Panc1 (cell line): Measurements from ENCODE around the gene WDR64. TPM values are rescaled to one million over a fixed set of nuclear protein-coding genes. Genes with fewer than 3 reads are reported as not detected.

Experiments
- ATAC-seq: fragments of 200-7000 bp; cut with Tn5 transposase; 2 replicates; pipeline ENCODE4 v1.9.1; 2020; ENCODE audit warnings: mild to moderate bottlenecking, moderate library complexity
- BruUV-seq: library from RNA; stranded (reverse); fragments of 400-500 nt; replicated peaks from 2 replicates; lab custom pipeline; 2021; lab: Mats Ljungman, UMichigan
- CTCF ChIA-PET: fragments of 300-600 bp; sonication (Branson Sonifier 250); formaldehyde crosslinking; loops from one replicate; lab custom pipeline; 2022; ENCODE audit warnings: antibody characterized with exemption; lab: Charles Lee
- POLR2A ChIA-PET: fragments of 300-600 bp; sonication (Branson Sonifier 250); formaldehyde crosslinking; loops from one replicate; lab custom pipeline; 2022; ENCODE audit warnings: antibody characterized with exemption; lab: Charles Lee
- DNase-seq: peaks from one replicate; pipeline ENCODE4 v3.0.0-alpha.2; 2010; ENCODE audit warnings: low read depth, low spot score
- H3K27ac ChIP-seq: 2 replicates; pipeline ENCODE4 v1.5.1; 2011; ENCODE audit warnings: mild to moderate bottlenecking, low read length, inconsistent platforms
- H3K27me3 ChIP-seq: fragments of 200-500 bp; sonication (Bioruptor generic); 2 replicates; pipeline ENCODE4 v1.6.0; 2014; ENCODE audit warnings: low read length, inconsistent platforms; ENCODE audit not compliant: control insufficient read depth, insufficient read depth
- H3K36me3 ChIP-seq: fragments of 200-500 bp; sonication (Bioruptor generic); 2 replicates; pipeline ENCODE4 v1.5.1; 2014; ENCODE audit warnings: inconsistent platforms, mild to moderate bottlenecking, low read length, moderate library complexity; ENCODE audit not compliant: control insufficient read depth, insufficient read depth
- H3K4me1 ChIP-seq: 2 replicates; pipeline ENCODE4 v1.5.1; 2011; ENCODE audit warnings: inconsistent platforms, mild to moderate bottlenecking, low read length, moderate library complexity; ENCODE audit not compliant: control insufficient read depth, insufficient read depth
- H3K4me3 ChIP-seq, 2 experiments: 2 replicates each; pipeline ENCODE4 v1.5.1; 2011 to 2012; ENCODE audit warnings: low read depth in 2 of 2, low read length in 2 of 2, mild to moderate bottlenecking in 2 of 2, inconsistent platforms in 1 of 2, moderate library complexity in 1 of 2
- H3K9me3 ChIP-seq: fragments of 200-500 bp; sonication (Bioruptor generic); 2 replicates; pipeline ENCODE4 v1.5.1; 2014; ENCODE audit warnings: low read depth, mild to moderate bottlenecking, inconsistent platforms, low read length, moderate library complexity; ENCODE audit not compliant: control insufficient read depth, insufficient read depth
- POLR2AphosphoS5 ChIP-seq: IDR thresholded peaks from 2 replicates; pipeline ENCODE4 v1.6.1; 2012; ENCODE audit warnings: mild to moderate bottlenecking, low read depth, low read length, moderate library complexity
- SIN3A ChIP-seq: IDR thresholded peaks from 2 replicates; pipeline ENCODE4 v1.6.1; 2012; ENCODE audit warnings: low read depth, mild to moderate bottlenecking, low read length, moderate library complexity, borderline replicate concordance; ENCODE audit not compliant: insufficient read depth
- TCF7L2 ChIP-seq: IDR thresholded peaks from 2 replicates; pipeline ENCODE4 v1.6.1; 2011; ENCODE audit warnings: mild to moderate bottlenecking, low read depth, low read length, inconsistent platforms
- in situ Hi-C: cut with HindIII; loops from 2 replicates; pipeline ENCODE4 v1.10.0; 2016; ENCODE audit warnings: low sequenced_read_pairs, low pct_unique_long_range_greater_than_20kb
- intact Hi-C: fragments of 100-400 bp; cut with micrococcal nuclease; formaldehyde crosslinking; loops from one replicate; pipeline ENCODE4 v1.10.0; 2022; ENCODE audit not compliant: unreplicated experiment
- total RNA-seq: library from RNA; stranded (reverse); gene quantifications from one replicate; pipeline ENCODE4 v1.2.1, GENCODE V29; 2021; ENCODE audit not compliant: unreplicated experiment
- TF ChIP-seq, protein P1 (sequence below): fragments of 450-650 bp; IDR thresholded peaks from 2 replicates; pipeline ENCODE4 v1.5.1; 2017; ENCODE audit warnings: mild to moderate bottlenecking
- TF ChIP-seq, protein P2 (sequence below), 2 experiments: IDR thresholded peaks; 2 replicates each; pipeline ENCODE4 v1.6.1; 2011 to 2012; ENCODE audit warnings: low read depth in 2 of 2, control low read depth in 1 of 2, low read length in 1 of 2, mild to moderate bottlenecking in 1 of 2, moderate library complexity in 1 of 2; ENCODE audit not compliant: insufficient read depth in 1 of 2

The WDR64 gene
- total RNA-seq, 1 experiment from 2014 or later, result not detected

DNA sequence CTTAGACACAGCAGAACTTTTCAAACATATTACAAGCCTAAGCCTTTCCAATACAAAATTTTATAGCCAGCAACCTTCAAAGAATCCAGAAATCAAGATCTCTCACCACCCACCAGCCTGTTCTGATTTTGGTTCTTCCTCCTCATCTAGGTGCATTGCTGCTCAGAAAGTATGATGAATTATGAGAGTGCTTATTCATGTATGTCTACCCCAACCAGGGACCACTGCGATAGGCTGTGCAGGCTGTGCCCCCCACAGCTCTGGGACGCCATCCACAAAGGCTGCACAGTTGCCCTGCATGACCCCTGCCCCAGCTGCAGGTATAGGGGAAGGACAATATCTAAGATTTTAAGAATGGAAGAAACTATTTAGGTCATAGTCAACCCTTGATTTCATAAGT, 55.4 kb downstream of the WDR64 start:
- peak; percentile 30 for ATAC-seq
- CTCF ChIA-PET, result no interaction called here

DNA sequence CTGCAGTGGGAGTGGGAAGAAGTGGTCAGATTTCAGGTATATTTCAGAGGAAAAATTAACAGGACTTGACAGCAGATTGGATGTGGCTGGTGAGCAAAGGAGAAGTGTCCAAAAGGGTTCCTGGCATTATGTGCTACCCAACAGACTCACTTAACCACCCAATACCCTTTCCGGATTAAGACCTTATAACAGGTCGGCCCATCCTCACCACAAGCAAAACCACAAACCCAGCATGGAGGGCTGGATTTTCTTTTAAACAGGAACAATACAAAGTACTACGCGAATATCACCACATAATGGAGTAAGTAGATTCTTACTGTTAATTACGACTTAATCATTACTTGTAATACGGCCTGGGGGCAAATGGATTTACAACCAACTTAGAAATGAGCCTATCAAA, 59.2 kb downstream of the WDR64 start:
- Histone ChIP-seq H3K36me3 (no peaks in the 10 kb centered on the region), H3K9me3 (no peaks in the 10 kb centered on the region), H3K27me3 (no peaks in the 10 kb centered on the region), H3K27ac (no peak overlapping the region), H3K4me1 (peaks cover 6% of the 10 kb centered on the region), H3K4me3 (no peak overlapping the region)
- no peak for DNase-seq
- intact Hi-C loops, result no loop called here
- in situ Hi-C loops, result no loop called here
- ChIA-PET POLR2A (no interaction called here), CTCF (no interaction called here)
- TF ChIP-seq, protein P1, sequence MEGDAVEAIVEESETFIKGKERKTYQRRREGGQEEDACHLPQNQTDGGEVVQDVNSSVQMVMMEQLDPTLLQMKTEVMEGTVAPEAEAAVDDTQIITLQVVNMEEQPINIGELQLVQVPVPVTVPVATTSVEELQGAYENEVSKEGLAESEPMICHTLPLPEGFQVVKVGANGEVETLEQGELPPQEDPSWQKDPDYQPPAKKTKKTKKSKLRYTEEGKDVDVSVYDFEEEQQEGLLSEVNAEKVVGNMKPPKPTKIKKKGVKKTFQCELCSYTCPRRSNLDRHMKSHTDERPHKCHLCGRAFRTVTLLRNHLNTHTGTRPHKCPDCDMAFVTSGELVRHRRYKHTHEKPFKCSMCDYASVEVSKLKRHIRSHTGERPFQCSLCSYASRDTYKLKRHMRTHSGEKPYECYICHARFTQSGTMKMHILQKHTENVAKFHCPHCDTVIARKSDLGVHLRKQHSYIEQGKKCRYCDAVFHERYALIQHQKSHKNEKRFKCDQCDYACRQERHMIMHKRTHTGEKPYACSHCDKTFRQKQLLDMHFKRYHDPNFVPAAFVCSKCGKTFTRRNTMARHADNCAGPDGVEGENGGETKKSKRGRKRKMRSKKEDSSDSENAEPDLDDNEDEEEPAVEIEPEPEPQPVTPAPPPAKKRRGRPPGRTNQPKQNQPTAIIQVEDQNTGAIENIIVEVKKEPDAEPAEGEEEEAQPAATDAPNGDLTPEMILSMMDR, result no peak
- TF ChIP-seq, protein P2, sequence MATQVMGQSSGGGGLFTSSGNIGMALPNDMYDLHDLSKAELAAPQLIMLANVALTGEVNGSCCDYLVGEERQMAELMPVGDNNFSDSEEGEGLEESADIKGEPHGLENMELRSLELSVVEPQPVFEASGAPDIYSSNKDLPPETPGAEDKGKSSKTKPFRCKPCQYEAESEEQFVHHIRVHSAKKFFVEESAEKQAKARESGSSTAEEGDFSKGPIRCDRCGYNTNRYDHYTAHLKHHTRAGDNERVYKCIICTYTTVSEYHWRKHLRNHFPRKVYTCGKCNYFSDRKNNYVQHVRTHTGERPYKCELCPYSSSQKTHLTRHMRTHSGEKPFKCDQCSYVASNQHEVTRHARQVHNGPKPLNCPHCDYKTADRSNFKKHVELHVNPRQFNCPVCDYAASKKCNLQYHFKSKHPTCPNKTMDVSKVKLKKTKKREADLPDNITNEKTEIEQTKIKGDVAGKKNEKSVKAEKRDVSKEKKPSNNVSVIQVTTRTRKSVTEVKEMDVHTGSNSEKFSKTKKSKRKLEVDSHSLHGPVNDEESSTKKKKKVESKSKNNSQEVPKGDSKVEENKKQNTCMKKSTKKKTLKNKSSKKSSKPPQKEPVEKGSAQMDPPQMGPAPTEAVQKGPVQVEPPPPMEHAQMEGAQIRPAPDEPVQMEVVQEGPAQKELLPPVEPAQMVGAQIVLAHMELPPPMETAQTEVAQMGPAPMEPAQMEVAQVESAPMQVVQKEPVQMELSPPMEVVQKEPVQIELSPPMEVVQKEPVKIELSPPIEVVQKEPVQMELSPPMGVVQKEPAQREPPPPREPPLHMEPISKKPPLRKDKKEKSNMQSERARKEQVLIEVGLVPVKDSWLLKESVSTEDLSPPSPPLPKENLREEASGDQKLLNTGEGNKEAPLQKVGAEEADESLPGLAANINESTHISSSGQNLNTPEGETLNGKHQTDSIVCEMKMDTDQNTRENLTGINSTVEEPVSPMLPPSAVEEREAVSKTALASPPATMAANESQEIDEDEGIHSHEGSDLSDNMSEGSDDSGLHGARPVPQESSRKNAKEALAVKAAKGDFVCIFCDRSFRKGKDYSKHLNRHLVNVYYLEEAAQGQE (IDR thresholded peaks at IDR 0.05; ENCODE audit: insufficient read depth in 1 of 2, low read depth in 2 of 2, low read length in 1 of 2), result no peak
- TF ChIP-seq POLR2AphosphoS5 (no peak), SIN3A (no peak), TCF7L2 (no peak)
- no peak for ATAC-seq
- BruUV-seq, result no TSS peak

More for the DNA sequence above, 55.4 kb downstream of the WDR64 start:
- no peaks in the 10 kb centered on the region for H3K36me3 ChIP-seq
- POLR2A ChIA-PET, result no interaction called here
- no peak for DNase-seq
- TF ChIP-seq, protein P1, result no peak
- no TSS peak for BruUV-seq
- no peak overlapping the region for H3K4me3 ChIP-seq
- H3K4me1 ChIP-seq, result peaks cover 9% of the 10 kb centered on the region
- no peaks in the 10 kb centered on the region for H3K27me3 ChIP-seq
- intact Hi-C loops, result no loop called here
- H3K9me3 ChIP-seq, result no peaks in the 10 kb centered on the region
- in situ Hi-C loops, result no loop called here
- H3K27ac ChIP-seq, result peak overlapping the region; percentile 30

DNA sequence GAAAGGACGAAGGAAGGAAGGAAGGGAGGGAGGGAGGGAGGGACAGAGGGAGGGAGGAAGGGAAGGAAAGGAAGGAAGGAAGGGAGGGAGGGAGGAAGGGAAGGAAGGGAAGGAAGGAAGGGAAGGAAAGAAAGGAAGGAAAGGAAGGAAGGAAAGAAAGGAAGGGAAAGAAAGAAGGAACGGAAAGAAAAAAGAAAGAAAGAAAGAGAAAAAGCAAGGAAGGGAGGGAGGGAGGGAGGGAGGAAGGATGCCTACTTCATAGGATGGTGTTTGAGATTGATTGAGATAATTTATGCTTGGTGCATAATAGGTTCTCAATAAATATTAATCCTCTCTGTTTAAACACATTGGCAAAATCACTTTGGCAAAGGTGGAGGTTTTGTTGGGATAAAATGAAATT, 61.2 kb downstream of the WDR64 start:
- CTCF ChIA-PET, result no interaction called here
- Histone ChIP-seq H3K9me3 (no peaks in the 10 kb centered on the region), H3K4me3 (no peak overlapping the region), H3K27me3 (no peaks in the 10 kb centered on the region), H3K27ac (no peak overlapping the region), H3K4me1 (no peaks in the 10 kb centered on the region), H3K36me3 (no peaks in the 10 kb centered on the region)
- ATAC-seq (no peak), DNase-seq (no peak)
- TF ChIP-seq TCF7L2, result no peak
- TF ChIP-seq, protein P1, result no peak
- no peak for TF ChIP-seq SIN3A
- TF ChIP-seq, protein P2 (IDR thresholded peaks at IDR 0.05; ENCODE audit: insufficient read depth in 1 of 2, low read depth in 2 of 2, low read length in 1 of 2), result no peak
- TF ChIP-seq POLR2AphosphoS5, result no peak
- in situ Hi-C loops (no loop called here), intact Hi-C loops (no loop called here)
- BruUV-seq, result no TSS peak
- POLR2A ChIA-PET, result no interaction called here
